Neural cell (in vitro differentiated cells): ENCODE results near the gene AK1. TPM values are rescaled to one million over a fixed set of nuclear protein-coding genes. Genes with fewer than 3 reads are reported as not detected.

Source experiments
- H2AFZ ChIP-seq: fragments of 200-600, 300-800 bp; sonication (generic), shearing (Covaris generic); 2 replicates; pipeline ENCODE4 v1.6.0; 2014; ENCODE audit warnings: low read depth, mild to moderate bottlenecking, antibody characterized with exemption, low read length, moderate library complexity
- H3F3A ChIP-seq: fragments of 200-600 bp; shearing (Covaris generic); 2 replicates; pipeline ENCODE4 v1.6.1; 2016; ENCODE audit warnings: mild to moderate bottlenecking, moderate library complexity, mixed read lengths, antibody characterized with exemption, low read length; ENCODE audit not compliant: insufficient read depth, poor library complexity, severe bottlenecking
- H3K27ac ChIP-seq: fragments of 200-600, 300-800 bp; sonication (generic), shearing (Covaris generic); 2 replicates; pipeline ENCODE4 v1.5.1; 2014; ENCODE audit warnings: mild to moderate bottlenecking, low read length, moderate library complexity
- H3K27me3 ChIP-seq: fragments of 300-800, 200-600 bp; sonication (generic), shearing (Covaris generic); 2 replicates; pipeline ENCODE4 v1.6.0; 2014; ENCODE audit warnings: mild to moderate bottlenecking, low read depth, low read length, moderate library complexity; ENCODE audit not compliant: insufficient read depth
- H3K36me3 ChIP-seq: fragments of 300-800, 200-600 bp; sonication (generic), shearing (Covaris generic); 2 replicates; pipeline ENCODE4 v1.5.1; 2014; ENCODE audit warnings: mild to moderate bottlenecking, antibody characterized with exemption, low read length, moderate library complexity; ENCODE audit not compliant: insufficient read depth
- H3K4me2 ChIP-seq: fragments of 300-800, 200-600 bp; sonication (generic), shearing (Covaris generic); 2 replicates; pipeline ENCODE4 v1.6.0; 2014; ENCODE audit warnings: mild to moderate bottlenecking, low read length
- H3K4me3 ChIP-seq: fragments of 300-800, 200-600 bp; sonication (generic), shearing (Covaris generic); 2 replicates; pipeline ENCODE4 v1.5.1; 2014; ENCODE audit warnings: mild to moderate bottlenecking, low read length, moderate library complexity
- H3K79me2 ChIP-seq: fragments of 200-600 bp; shearing (Covaris generic); replicated peaks from 2 replicates; pipeline ENCODE4 v1.6.0; 2014; ENCODE audit warnings: mild to moderate bottlenecking, low read length, moderate library complexity; ENCODE audit not compliant: insufficient read depth
- H3K9ac ChIP-seq: fragments of 300-800, 200-600 bp; sonication (generic), shearing (Covaris generic); 2 replicates; pipeline ENCODE4 v1.6.1; 2016; ENCODE audit warnings: mild to moderate bottlenecking, low read length, mixed read lengths
- H3K9me2 ChIP-seq: fragments of 200-600 bp; shearing (Covaris generic); 2 replicates; pipeline ENCODE4 v1.6.1; 2016; ENCODE audit warnings: mild to moderate bottlenecking, low read length, mixed read lengths; ENCODE audit not compliant: insufficient read depth
- H3K9me3 ChIP-seq: fragments of 200-600, 300-800 bp; sonication (generic), shearing (Covaris generic); 2 replicates; pipeline ENCODE4 v1.6.1; 2016; ENCODE audit warnings: mild to moderate bottlenecking, mixed run types, low read length, moderate library complexity, mixed read lengths
- H4K20me1 ChIP-seq: fragments of 200-600 bp; shearing (Covaris generic); 2 replicates; pipeline ENCODE4 v1.6.1; 2016; ENCODE audit warnings: mild to moderate bottlenecking, mixed run types; ENCODE audit not compliant: insufficient read depth
- EP300 ChIP-seq: fragments of 450-650 bp; conservative IDR thresholded peaks from 2 replicates; pipeline ENCODE4 v1.6.1; 2014; ENCODE audit warnings: antibody characterized with exemption, mild to moderate bottlenecking, moderate library complexity; ENCODE audit not compliant: poor library complexity, severe bottlenecking
- EZH2 ChIP-seq: fragments of 200-600, 300-800 bp; shearing (Covaris generic), sonication (generic); IDR thresholded peaks from 2 replicates; pipeline ENCODE4 v1.6.1; 2014; ENCODE audit warnings: antibody characterized with exemption, low read length, borderline replicate concordance, mild to moderate bottlenecking; ENCODE audit not compliant: insufficient read depth, poor library complexity, severe bottlenecking
- MXI1 ChIP-seq: fragments of 450-650 bp; conservative IDR thresholded peaks from 2 replicates; pipeline ENCODE4 v1.6.1; 2014; ENCODE audit warnings: antibody characterized with exemption, mild to moderate bottlenecking; ENCODE audit not compliant: poor library complexity, severe bottlenecking
- POLR2AphosphoS5 ChIP-seq: IDR thresholded peaks from 2 replicates; pipeline ENCODE4 v1.6.1; 2012
- RAD21 ChIP-seq: fragments of 450-650 bp; conservative IDR thresholded peaks from 2 replicates; pipeline ENCODE4 v1.6.1; 2014; ENCODE audit warnings: antibody characterized with exemption, mild to moderate bottlenecking, moderate library complexity
- SMC3 ChIP-seq: fragments of 450-650 bp; conservative IDR thresholded peaks from 2 replicates; pipeline ENCODE4 v1.6.1; 2014; ENCODE audit warnings: antibody characterized with exemption, mild to moderate bottlenecking, moderate library complexity; ENCODE audit not compliant: poor library complexity
- TAF1 ChIP-seq: IDR thresholded peaks from 2 replicates; pipeline ENCODE4 v1.6.1; 2012; ENCODE audit warnings: low read depth
- polyA plus RNA-seq: library from polyadenylated mRNA; depleted of rRNA; stranded (reverse); fragments of >200 nt; gene quantifications from 2 replicates; pipeline ENCODE4 v1.2.3, GENCODE V29; 2014
- TF ChIP-seq, protein P1 (sequence below): fragments of 450-650 bp; IDR thresholded peaks from 2 replicates; pipeline ENCODE4 v1.5.1; 2014; ENCODE audit warnings: antibody characterized with exemption, mild to moderate bottlenecking, moderate library complexity; ENCODE audit not compliant: poor library complexity, severe bottlenecking
- TF ChIP-seq, protein P2 (sequence below): IDR thresholded peaks from 2 replicates; pipeline ENCODE4 v1.6.1; 2012; ENCODE audit warnings: borderline replicate concordance

The AK1 gene
- polyA plus RNA-seq, 1 donor from 2014 or later = 105 TPM

GRCh38 chr9:127857278-127857677 is 20.2 kb downstream of the AK1 start:
- Histone ChIP-seq H4K20me1 (no peaks in the 10 kb centered on the region), H3K79me2 (no peaks in the 10 kb centered on the region), H3F3A (no peaks in the 10 kb centered on the region), H3K4me3 (no peak overlapping the region), H3K9me3 (no peaks in the 10 kb centered on the region), H3K27ac (no peak overlapping the region), H3K4me2 (no peak overlapping the region), H3K36me3 (no peaks in the 10 kb centered on the region), H3K9ac (no peak overlapping the region), H2AFZ (no peak overlapping the region), H3K9me2 (no peaks in the 10 kb centered on the region), H3K27me3 (no peaks in the 10 kb centered on the region)
- no peak for TF ChIP-seq RAD21
- TF ChIP-seq, protein P1, sequence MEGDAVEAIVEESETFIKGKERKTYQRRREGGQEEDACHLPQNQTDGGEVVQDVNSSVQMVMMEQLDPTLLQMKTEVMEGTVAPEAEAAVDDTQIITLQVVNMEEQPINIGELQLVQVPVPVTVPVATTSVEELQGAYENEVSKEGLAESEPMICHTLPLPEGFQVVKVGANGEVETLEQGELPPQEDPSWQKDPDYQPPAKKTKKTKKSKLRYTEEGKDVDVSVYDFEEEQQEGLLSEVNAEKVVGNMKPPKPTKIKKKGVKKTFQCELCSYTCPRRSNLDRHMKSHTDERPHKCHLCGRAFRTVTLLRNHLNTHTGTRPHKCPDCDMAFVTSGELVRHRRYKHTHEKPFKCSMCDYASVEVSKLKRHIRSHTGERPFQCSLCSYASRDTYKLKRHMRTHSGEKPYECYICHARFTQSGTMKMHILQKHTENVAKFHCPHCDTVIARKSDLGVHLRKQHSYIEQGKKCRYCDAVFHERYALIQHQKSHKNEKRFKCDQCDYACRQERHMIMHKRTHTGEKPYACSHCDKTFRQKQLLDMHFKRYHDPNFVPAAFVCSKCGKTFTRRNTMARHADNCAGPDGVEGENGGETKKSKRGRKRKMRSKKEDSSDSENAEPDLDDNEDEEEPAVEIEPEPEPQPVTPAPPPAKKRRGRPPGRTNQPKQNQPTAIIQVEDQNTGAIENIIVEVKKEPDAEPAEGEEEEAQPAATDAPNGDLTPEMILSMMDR = no peak
- TF ChIP-seq TAF1 = no peak
- TF ChIP-seq SMC3 = no peak
- no peak for TF ChIP-seq MXI1
- no peak for TF ChIP-seq EP300
- no peak for TF ChIP-seq POLR2AphosphoS5
- TF ChIP-seq, protein P2, sequence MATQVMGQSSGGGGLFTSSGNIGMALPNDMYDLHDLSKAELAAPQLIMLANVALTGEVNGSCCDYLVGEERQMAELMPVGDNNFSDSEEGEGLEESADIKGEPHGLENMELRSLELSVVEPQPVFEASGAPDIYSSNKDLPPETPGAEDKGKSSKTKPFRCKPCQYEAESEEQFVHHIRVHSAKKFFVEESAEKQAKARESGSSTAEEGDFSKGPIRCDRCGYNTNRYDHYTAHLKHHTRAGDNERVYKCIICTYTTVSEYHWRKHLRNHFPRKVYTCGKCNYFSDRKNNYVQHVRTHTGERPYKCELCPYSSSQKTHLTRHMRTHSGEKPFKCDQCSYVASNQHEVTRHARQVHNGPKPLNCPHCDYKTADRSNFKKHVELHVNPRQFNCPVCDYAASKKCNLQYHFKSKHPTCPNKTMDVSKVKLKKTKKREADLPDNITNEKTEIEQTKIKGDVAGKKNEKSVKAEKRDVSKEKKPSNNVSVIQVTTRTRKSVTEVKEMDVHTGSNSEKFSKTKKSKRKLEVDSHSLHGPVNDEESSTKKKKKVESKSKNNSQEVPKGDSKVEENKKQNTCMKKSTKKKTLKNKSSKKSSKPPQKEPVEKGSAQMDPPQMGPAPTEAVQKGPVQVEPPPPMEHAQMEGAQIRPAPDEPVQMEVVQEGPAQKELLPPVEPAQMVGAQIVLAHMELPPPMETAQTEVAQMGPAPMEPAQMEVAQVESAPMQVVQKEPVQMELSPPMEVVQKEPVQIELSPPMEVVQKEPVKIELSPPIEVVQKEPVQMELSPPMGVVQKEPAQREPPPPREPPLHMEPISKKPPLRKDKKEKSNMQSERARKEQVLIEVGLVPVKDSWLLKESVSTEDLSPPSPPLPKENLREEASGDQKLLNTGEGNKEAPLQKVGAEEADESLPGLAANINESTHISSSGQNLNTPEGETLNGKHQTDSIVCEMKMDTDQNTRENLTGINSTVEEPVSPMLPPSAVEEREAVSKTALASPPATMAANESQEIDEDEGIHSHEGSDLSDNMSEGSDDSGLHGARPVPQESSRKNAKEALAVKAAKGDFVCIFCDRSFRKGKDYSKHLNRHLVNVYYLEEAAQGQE = no peak
- TF ChIP-seq EZH2 = no peak

GRCh38 chr9:127856729-127857116 is 20.8 kb downstream of the AK1 start:
- H3K27me3 ChIP-seq = no peaks in the 10 kb centered on the region
- H3K4me2 ChIP-seq = no peak overlapping the region
- no peaks in the 10 kb centered on the region for H3K9me2 ChIP-seq
- H3F3A ChIP-seq = no peaks in the 10 kb centered on the region
- H3K79me2 ChIP-seq = no peaks in the 10 kb centered on the region
- no peak overlapping the region for H3K9ac ChIP-seq
- H4K20me1 ChIP-seq = no peaks in the 10 kb centered on the region
- no peak overlapping the region for H3K4me3 ChIP-seq
- no peaks in the 10 kb centered on the region for H3K36me3 ChIP-seq
- no peak overlapping the region for H2AFZ ChIP-seq
- no peaks in the 10 kb centered on the region for H3K9me3 ChIP-seq
- TF ChIP-seq EZH2 (no peak), SMC3 (no peak), POLR2AphosphoS5 (no peak), MXI1 (no peak), EP300 (no peak), TAF1 (no peak), RAD21 (no peak)
- TF ChIP-seq, protein P1 = no peak
- TF ChIP-seq, protein P2 = no peak
- H3K27ac ChIP-seq = no peak overlapping the region
